Measurements from ENCODE around the gene KLHL22. TPM values are rescaled to one million over a fixed set of nuclear protein-coding genes. Genes with fewer than 3 reads are reported as not detected.

The KLHL22 gene
- total RNA-seq, 6 donors from 2014 or later: 17.5 to 48.2 (median 22.7) TPM

- ATAC-seq (ENCODE audit: low FRiP score in 2 of 2) (no peak), DNase-seq (no peak)
- H3K36me3 ChIP-seq: peaks cover 0 to 39% (median 6%) of the 10 kb centered on the region in 4 donors
- no peaks in the 10 kb centered on the region for H3K9me3 ChIP-seq
- H3K27me3 ChIP-seq: peaks cover 0 to 44% (median 11%) of the 10 kb centered on the region in 4 donors
- H3K4me3 ChIP-seq: no peak overlapping the region
- H3K27ac ChIP-seq: no peak overlapping the region
- no peak for TF ChIP-seq POLR2AphosphoS5 (IDR thresholded peaks at IDR 0.05)
- TF ChIP-seq CTCF (IDR thresholded peaks at IDR 0.05): no peak
- no peak for TF ChIP-seq POLR2A (IDR thresholded peaks at IDR 0.05)
- no peak for TF ChIP-seq EP300 (IDR thresholded peaks at IDR 0.05)
- WGBS, 2 donors: 96 to 97% methylated on average over 2 to 4 of the region's 4 CpGs
- peaks cover 32 to 60% (median 35%) of the 10 kb centered on the region in 4 donors for H3K4me1 ChIP-seq
Observed at GRCh38 chr22:20427945-20428417, 67.6 kb downstream of the KLHL22 start.

GRCh38 chr22:20427104-20427944, 68.3 kb downstream of the KLHL22 start:
- peak in 1 of 2 donors; percentile 8 for DNase-seq
- Histone ChIP-seq H3K27me3 (peaks cover 0 to 44% (median 11%) of the 10 kb centered on the region in 4 donors), H3K4me1 (peaks cover 32 to 60% (median 35%) of the 10 kb centered on the region in 4 donors), H3K36me3 (peaks cover 0 to 39% (median 6%) of the 10 kb centered on the region in 4 donors), H3K9me3 (no peaks in the 10 kb centered on the region), H3K27ac (no peak overlapping the region), H3K4me3 (no peak overlapping the region)
- no peak for ATAC-seq (ENCODE audit: low FRiP score in 2 of 2)
- TF ChIP-seq EP300 (IDR thresholded peaks at IDR 0.05) (no peak), CTCF (IDR thresholded peaks at IDR 0.05) (no peak), POLR2A (IDR thresholded peaks at IDR 0.05) (no peak), POLR2AphosphoS5 (IDR thresholded peaks at IDR 0.05) (no peak)
- 94 to 100% methylated on average over 4 to 8 of the region's 8 CpGs for WGBS, 2 donors

- no peak for ATAC-seq (ENCODE audit: low FRiP score in 2 of 2)
- Histone ChIP-seq H3K27ac (no peak overlapping the region), H3K9me3 (no peaks in the 10 kb centered on the region), H3K4me1 (peaks cover 23 to 53% (median 30%) of the 10 kb centered on the region in 4 donors), H3K36me3 (peaks cover 0 to 39% (median 6%) of the 10 kb centered on the region in 4 donors), H3K4me3 (peak overlapping the region in 1 of 4 donors; percentile 33), H3K27me3 (peaks cover 0 to 33% (median 7%) of the 10 kb centered on the region in 4 donors)
- 82 to 89% methylated on average over 6 to 12 of the region's 12 CpGs for WGBS, 2 donors
- DNase-seq: peak in 1 of 2 donors; percentile 22
- TF ChIP-seq EP300 (IDR thresholded peaks at IDR 0.05): no peak
- no peak for TF ChIP-seq POLR2A (IDR thresholded peaks at IDR 0.05)
- TF ChIP-seq CTCF (IDR thresholded peaks at IDR 0.05): no peak
Observed at GRCh38 chr22:20426259-20426615, 69.4 kb downstream of the KLHL22 start.

GRCh38 chr22:20425566-20426258, 69.9 kb downstream of the KLHL22 start:
- peaks cover 0 to 28% (median 5%) of the 10 kb centered on the region in 4 donors for H3K27me3 ChIP-seq
- WGBS, 2 donors: 59 to 72% methylated on average over 34 to 57 of the region's 96 CpGs
- H3K36me3 ChIP-seq: peaks cover 0 to 39% (median 6%) of the 10 kb centered on the region in 4 donors
- peaks cover 18 to 48% (median 25%) of the 10 kb centered on the region in 4 donors for H3K4me1 ChIP-seq
- ATAC-seq (ENCODE audit: low FRiP score in 2 of 2) (no peak), DNase-seq (peak in 1 of 2 donors; percentile 86)
- no peaks in the 10 kb centered on the region for H3K9me3 ChIP-seq
- peak overlapping the region in 3 of 4 donors; percentile 20 to 33 (median 27) for H3K4me3 ChIP-seq
- no peak for TF ChIP-seq EP300 (IDR thresholded peaks at IDR 0.05)
- TF ChIP-seq CTCF (IDR thresholded peaks at IDR 0.05): no peak
- no peak for TF ChIP-seq POLR2A (IDR thresholded peaks at IDR 0.05)
- no peak for TF ChIP-seq POLR2AphosphoS5 (IDR thresholded peaks at IDR 0.05)
- no peak overlapping the region for H3K27ac ChIP-seq
